Panc1 (cell line): Measurements from ENCODE around the gene ZNF670. TPM values are rescaled to one million over a fixed set of nuclear protein-coding genes. Genes with fewer than 3 reads are reported as not detected.
A peak's percentile ranks its signal among the peaks of the same experiment; 100 is the strongest.
"Not testable (repeated sequence)": the region's sequence is repeated elsewhere in the genome, so short reads cannot be mapped to it uniquely, and the experiment has no call there.

Source experiments
- ATAC-seq: fragments of 200-7000 bp; cut with Tn5 transposase; 2 replicates; pipeline ENCODE4 v1.9.1; 2020; ENCODE audit warnings: mild to moderate bottlenecking, moderate library complexity
- BruUV-seq: library from RNA; stranded (reverse); fragments of 400-500 nt; replicated peaks from 2 replicates; lab custom pipeline; 2021; lab: Mats Ljungman, UMichigan
- CTCF ChIA-PET: fragments of 300-600 bp; sonication (Branson Sonifier 250); formaldehyde crosslinking; loops from one replicate; lab custom pipeline; 2022; ENCODE audit warnings: antibody characterized with exemption; lab: Charles Lee
- POLR2A ChIA-PET: fragments of 300-600 bp; sonication (Branson Sonifier 250); formaldehyde crosslinking; loops from one replicate; lab custom pipeline; 2022; ENCODE audit warnings: antibody characterized with exemption; lab: Charles Lee
- DNase-seq: peaks from one replicate; pipeline ENCODE4 v3.0.0-alpha.2; 2010; ENCODE audit warnings: low read depth, low spot score
- H3K27ac ChIP-seq: 2 replicates; pipeline ENCODE4 v1.5.1; 2011; ENCODE audit warnings: mild to moderate bottlenecking, low read length, inconsistent platforms
- H3K27me3 ChIP-seq: fragments of 200-500 bp; sonication (Bioruptor generic); 2 replicates; pipeline ENCODE4 v1.6.0; 2014; ENCODE audit warnings: low read length, inconsistent platforms; ENCODE audit not compliant: control insufficient read depth, insufficient read depth
- H3K36me3 ChIP-seq: fragments of 200-500 bp; sonication (Bioruptor generic); 2 replicates; pipeline ENCODE4 v1.5.1; 2014; ENCODE audit warnings: inconsistent platforms, mild to moderate bottlenecking, low read length, moderate library complexity; ENCODE audit not compliant: control insufficient read depth, insufficient read depth
- H3K4me1 ChIP-seq: 2 replicates; pipeline ENCODE4 v1.5.1; 2011; ENCODE audit warnings: inconsistent platforms, mild to moderate bottlenecking, low read length, moderate library complexity; ENCODE audit not compliant: control insufficient read depth, insufficient read depth
- H3K4me3 ChIP-seq, 2 experiments: 2 replicates each; pipeline ENCODE4 v1.5.1; 2011 to 2012; ENCODE audit warnings: low read depth in 2 of 2, low read length in 2 of 2, mild to moderate bottlenecking in 2 of 2, inconsistent platforms in 1 of 2, moderate library complexity in 1 of 2
- H3K9me3 ChIP-seq: fragments of 200-500 bp; sonication (Bioruptor generic); 2 replicates; pipeline ENCODE4 v1.5.1; 2014; ENCODE audit warnings: low read depth, mild to moderate bottlenecking, inconsistent platforms, low read length, moderate library complexity; ENCODE audit not compliant: control insufficient read depth, insufficient read depth
- POLR2AphosphoS5 ChIP-seq: IDR thresholded peaks from 2 replicates; pipeline ENCODE4 v1.6.1; 2012; ENCODE audit warnings: mild to moderate bottlenecking, low read depth, low read length, moderate library complexity
- SIN3A ChIP-seq: IDR thresholded peaks from 2 replicates; pipeline ENCODE4 v1.6.1; 2012; ENCODE audit warnings: low read depth, mild to moderate bottlenecking, low read length, moderate library complexity, borderline replicate concordance; ENCODE audit not compliant: insufficient read depth
- TCF7L2 ChIP-seq: IDR thresholded peaks from 2 replicates; pipeline ENCODE4 v1.6.1; 2011; ENCODE audit warnings: mild to moderate bottlenecking, low read depth, low read length, inconsistent platforms
- in situ Hi-C: cut with HindIII; loops from 2 replicates; pipeline ENCODE4 v1.10.0; 2016; ENCODE audit warnings: low sequenced_read_pairs, low pct_unique_long_range_greater_than_20kb
- intact Hi-C: fragments of 100-400 bp; cut with micrococcal nuclease; formaldehyde crosslinking; loops from one replicate; pipeline ENCODE4 v1.10.0; 2022; ENCODE audit not compliant: unreplicated experiment
- total RNA-seq: library from RNA; stranded (reverse); gene quantifications from one replicate; pipeline ENCODE4 v1.2.1, GENCODE V29; 2021; ENCODE audit not compliant: unreplicated experiment
- TF ChIP-seq, protein P1 (sequence below), 2 experiments: IDR thresholded peaks; 2 replicates each; pipeline ENCODE4 v1.6.1; 2011 to 2012; ENCODE audit warnings: low read depth in 2 of 2, control low read depth in 1 of 2, low read length in 1 of 2, mild to moderate bottlenecking in 1 of 2, moderate library complexity in 1 of 2; ENCODE audit not compliant: insufficient read depth in 1 of 2
- TF ChIP-seq, protein P2 (sequence below): fragments of 450-650 bp; IDR thresholded peaks from 2 replicates; pipeline ENCODE4 v1.5.1; 2017; ENCODE audit warnings: mild to moderate bottlenecking

The ZNF670 gene
- total RNA-seq, 1 experiment from 2014 or later: 6.4 TPM

DNA sequence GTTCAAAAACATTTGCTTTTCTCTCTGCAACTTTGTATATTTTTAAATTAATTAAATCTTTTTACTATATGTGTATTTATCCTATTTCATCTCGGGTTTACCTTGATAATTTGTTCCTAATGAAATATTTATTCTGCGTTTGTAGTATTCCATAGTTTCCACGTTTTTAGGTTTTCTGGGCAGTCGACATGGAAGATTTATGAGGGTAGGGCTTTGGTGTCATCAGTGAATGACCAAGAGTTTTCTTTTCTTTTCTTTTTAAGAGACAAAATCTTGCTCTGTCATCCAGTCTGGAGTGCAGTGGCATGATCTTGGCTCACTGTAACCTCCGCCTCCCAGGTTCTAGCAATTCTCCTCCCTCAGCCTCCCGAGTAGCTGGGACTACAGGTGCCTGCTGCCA, 42.8 kb upstream of the ZNF670 start:
- no TSS peak for BruUV-seq
- intact Hi-C loops: no loop called here
- Histone ChIP-seq H3K9me3 (no peaks in the 10 kb centered on the region), H3K36me3 (no peaks in the 10 kb centered on the region), H3K27ac (no peak overlapping the region), H3K27me3 (no peaks in the 10 kb centered on the region), H3K4me1 (no peaks in the 10 kb centered on the region), H3K4me3 (no peak overlapping the region)
- ChIA-PET POLR2A (no interaction called here), CTCF (no interaction called here)
- ATAC-seq (no peak), DNase-seq (no peak)
- in situ Hi-C loops: no loop called here
- TF ChIP-seq SIN3A: no peak
- TF ChIP-seq, protein P1, sequence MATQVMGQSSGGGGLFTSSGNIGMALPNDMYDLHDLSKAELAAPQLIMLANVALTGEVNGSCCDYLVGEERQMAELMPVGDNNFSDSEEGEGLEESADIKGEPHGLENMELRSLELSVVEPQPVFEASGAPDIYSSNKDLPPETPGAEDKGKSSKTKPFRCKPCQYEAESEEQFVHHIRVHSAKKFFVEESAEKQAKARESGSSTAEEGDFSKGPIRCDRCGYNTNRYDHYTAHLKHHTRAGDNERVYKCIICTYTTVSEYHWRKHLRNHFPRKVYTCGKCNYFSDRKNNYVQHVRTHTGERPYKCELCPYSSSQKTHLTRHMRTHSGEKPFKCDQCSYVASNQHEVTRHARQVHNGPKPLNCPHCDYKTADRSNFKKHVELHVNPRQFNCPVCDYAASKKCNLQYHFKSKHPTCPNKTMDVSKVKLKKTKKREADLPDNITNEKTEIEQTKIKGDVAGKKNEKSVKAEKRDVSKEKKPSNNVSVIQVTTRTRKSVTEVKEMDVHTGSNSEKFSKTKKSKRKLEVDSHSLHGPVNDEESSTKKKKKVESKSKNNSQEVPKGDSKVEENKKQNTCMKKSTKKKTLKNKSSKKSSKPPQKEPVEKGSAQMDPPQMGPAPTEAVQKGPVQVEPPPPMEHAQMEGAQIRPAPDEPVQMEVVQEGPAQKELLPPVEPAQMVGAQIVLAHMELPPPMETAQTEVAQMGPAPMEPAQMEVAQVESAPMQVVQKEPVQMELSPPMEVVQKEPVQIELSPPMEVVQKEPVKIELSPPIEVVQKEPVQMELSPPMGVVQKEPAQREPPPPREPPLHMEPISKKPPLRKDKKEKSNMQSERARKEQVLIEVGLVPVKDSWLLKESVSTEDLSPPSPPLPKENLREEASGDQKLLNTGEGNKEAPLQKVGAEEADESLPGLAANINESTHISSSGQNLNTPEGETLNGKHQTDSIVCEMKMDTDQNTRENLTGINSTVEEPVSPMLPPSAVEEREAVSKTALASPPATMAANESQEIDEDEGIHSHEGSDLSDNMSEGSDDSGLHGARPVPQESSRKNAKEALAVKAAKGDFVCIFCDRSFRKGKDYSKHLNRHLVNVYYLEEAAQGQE (IDR thresholded peaks at IDR 0.05; ENCODE audit: insufficient read depth in 1 of 2, low read depth in 2 of 2, low read length in 1 of 2): no peak
- no peak for TF ChIP-seq TCF7L2
- TF ChIP-seq POLR2AphosphoS5: no peak
- TF ChIP-seq, protein P2, sequence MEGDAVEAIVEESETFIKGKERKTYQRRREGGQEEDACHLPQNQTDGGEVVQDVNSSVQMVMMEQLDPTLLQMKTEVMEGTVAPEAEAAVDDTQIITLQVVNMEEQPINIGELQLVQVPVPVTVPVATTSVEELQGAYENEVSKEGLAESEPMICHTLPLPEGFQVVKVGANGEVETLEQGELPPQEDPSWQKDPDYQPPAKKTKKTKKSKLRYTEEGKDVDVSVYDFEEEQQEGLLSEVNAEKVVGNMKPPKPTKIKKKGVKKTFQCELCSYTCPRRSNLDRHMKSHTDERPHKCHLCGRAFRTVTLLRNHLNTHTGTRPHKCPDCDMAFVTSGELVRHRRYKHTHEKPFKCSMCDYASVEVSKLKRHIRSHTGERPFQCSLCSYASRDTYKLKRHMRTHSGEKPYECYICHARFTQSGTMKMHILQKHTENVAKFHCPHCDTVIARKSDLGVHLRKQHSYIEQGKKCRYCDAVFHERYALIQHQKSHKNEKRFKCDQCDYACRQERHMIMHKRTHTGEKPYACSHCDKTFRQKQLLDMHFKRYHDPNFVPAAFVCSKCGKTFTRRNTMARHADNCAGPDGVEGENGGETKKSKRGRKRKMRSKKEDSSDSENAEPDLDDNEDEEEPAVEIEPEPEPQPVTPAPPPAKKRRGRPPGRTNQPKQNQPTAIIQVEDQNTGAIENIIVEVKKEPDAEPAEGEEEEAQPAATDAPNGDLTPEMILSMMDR: no peak

DNA sequence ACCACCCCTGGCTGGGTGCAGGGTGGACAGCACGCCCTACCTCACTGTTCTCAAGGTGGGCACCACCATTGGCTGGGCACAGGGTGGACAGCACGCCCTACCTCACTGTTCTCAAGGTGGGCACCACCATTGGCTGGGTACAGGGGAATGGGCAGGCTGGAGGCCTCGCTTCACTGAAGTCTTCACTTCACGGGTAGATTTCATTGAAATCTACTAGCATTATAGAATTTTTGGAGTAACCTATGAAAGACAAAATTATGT, 41.7 kb upstream of the ZNF670 start:
- intact Hi-C loops, H3K4me1 ChIP-seq, POLR2A ChIA-PET, H3K4me3 ChIP-seq, in situ Hi-C loops, H3K27ac ChIP-seq, DNase-seq, ATAC-seq, BruUV-seq, H3K27me3 ChIP-seq, CTCF ChIA-PET, H3K9me3 ChIP-seq, H3K36me3 ChIP-seq: not testable (repeated sequence)

DNA sequence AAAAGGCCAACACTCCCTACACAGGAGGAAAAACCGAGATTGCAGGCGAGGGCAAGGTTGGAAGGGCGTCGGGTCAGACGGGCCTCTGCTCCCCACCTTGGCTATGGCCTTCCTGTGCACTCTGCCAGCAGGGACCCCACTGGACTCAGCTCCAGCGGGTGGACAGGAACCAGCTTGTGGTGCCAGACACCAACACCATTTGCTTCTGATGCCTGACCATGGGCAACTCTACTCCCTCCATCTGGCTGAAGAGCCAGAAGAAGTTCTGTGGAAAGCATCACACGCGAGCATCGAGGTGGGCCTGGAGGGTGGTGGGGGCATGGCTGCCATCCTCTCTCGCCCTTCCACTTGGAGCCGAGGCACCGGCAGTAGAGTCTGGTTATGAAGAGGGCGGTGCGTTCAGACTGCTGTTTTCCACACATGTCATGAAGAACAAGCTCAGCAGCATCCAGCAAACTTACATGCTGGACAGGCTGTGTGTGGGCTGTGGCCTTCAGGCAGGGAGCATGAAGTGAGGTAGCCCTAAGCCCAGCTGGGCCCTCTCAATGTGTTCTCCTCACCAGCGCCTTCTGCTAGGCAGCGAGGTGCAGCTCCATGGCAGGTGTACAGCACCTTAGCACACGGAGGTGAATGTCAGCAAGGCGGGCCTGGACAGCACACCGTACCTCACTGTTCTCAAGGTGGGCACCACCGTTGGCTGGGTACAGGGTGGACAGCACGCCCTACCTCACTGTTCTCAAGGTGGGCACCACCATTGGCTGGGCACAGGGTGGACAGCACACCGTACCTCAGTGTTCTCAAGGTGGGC, 41.2 kb upstream of the ZNF670 start:
- H3K4me1 ChIP-seq: no peaks in the 10 kb centered on the region

More for the DNA sequence above, 41.2 kb upstream of the ZNF670 start:
- ATAC-seq: peak; percentile 71
- BruUV-seq: no TSS peak
- POLR2A ChIA-PET: no interaction called here
- Histone ChIP-seq H3K27ac (no peak overlapping the region), H3K9me3 (no peaks in the 10 kb centered on the region), H3K4me3 (no peak overlapping the region), H3K36me3 (no peaks in the 10 kb centered on the region), H3K27me3 (no peaks in the 10 kb centered on the region)
- CTCF ChIA-PET: interaction anchor here (0.9 kb wide), 1 partner anchor 14 kb away, joined by 9 read pairs; no protein-coding TSS in a partner anchor
- intact Hi-C loops (no loop called here), in situ Hi-C loops (no loop called here)
- DNase-seq: no peak
- no peak for TF ChIP-seq TCF7L2
- TF ChIP-seq SIN3A: no peak
- TF ChIP-seq, protein P1 (IDR thresholded peaks at IDR 0.05; ENCODE audit: insufficient read depth in 1 of 2, low read depth in 2 of 2, low read length in 1 of 2): no peak
- TF ChIP-seq, protein P2: no peak
- TF ChIP-seq POLR2AphosphoS5: no peak
